NCI-H128 (cell line): ENCODE measurements around the gene NHLRC4.

Source experiments
- DNase-seq: peaks from one replicate; lab custom pipeline; 2025; ENCODE audit not compliant: unreplicated experiment; lab: John Stamatoyannopoulos, UW

Gene NHLRC4

DNA sequence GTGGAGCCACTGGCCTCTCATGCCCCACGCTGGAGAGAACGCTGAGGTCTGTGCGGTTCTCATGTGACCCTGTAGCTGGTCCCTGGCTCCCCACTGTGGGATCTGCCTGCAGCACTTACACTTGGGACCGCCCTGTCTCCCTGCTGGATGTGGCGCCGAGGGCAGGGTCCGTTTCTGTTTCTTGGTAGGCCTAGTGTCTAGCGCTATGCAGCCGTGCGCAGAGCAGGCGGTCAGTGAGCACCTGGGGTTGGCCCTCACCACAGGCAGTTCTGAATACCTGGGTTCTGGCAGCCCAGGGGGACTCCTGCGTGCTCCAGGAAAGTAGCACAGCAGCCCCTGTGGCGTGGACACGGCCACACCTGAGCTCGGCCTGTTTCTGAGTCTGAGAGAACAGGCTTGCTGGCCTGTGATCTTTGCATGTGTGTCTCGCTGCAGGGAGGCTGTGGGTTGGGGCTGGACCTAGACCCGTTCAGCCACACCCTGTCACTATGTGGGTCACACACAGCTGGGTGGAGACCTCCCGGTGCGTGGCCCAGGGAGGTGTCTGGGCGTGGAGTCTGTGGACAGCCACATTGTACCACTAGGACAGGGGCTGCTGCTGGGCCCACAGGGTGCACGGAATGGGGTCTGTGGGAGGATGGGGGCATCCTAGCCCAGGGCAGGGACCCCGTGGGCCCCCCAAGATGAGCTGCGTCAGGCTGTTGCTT is 36.5 kb upstream of the NHLRC4 start:
- no peak for DNase-seq

DNA sequence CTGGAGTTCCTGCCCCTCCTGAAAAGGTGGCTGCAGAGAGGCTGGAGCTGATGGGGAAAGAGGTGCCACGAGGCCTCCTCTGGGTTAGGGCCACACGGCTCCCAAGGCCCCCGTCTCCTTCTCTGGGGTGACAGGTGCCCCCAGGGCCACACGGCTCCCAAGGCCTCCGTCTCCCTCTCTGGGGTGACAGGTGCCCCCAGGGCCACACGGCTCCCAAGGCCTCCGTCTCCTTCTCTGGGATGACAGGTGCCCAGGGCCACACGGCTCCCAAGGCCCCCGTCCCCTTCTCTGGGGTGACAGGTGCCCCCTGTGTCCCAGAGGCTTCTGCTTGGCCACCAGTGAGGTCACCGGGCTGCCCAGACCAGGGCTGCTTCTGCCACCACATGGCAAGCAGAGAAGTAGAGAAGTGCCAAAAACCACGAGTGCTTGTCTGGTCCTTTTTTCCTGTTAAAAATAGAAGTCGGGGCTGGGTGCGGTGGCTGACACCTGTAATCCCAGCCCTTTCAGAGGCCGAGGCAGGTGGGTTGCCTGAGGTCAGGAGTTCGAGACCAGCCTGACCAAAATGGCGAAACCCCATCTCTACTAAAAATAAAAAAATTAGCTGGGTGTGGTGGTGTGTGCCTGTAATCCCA is 35.2 kb upstream of the NHLRC4 start:
- DNase-seq: no peak

DNA sequence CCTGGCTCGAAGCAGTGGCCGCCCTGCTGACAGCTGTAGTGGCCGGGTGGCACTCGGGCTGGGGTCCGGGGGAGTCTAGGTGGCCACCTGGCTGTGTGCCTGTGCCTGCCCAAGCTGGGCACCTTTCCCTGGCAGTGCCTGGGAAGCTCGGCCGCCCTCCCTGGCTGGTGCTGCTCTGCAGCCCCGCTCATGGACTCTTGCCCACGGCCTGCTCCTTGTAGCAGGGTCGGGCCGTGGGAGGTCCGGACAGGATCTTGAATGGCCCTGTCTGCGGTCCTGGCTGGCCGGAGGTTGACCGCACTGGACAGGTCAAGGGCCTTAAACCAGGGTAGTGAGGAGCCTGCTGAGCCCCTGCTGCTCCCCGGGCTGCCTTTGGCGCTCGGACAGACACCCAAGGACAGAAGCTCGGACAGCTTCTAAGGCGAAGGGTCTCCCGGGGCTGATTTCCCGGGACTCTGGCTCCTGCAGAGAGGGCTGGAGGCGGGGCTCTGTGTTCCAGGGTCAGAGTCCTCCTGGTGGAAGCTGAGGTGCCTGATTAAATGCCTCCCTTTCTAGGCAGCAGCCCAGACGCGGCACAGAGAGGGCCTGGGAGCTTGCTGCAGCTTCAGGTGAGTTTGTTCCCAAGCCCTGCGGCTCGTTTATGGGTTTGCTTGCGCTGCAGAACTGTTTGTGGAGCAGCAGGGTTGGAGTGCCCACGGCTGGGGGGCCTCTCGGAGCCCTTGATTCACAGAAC is 33.2 kb upstream of the NHLRC4 start:
- DNase-seq: no peak

DNA sequence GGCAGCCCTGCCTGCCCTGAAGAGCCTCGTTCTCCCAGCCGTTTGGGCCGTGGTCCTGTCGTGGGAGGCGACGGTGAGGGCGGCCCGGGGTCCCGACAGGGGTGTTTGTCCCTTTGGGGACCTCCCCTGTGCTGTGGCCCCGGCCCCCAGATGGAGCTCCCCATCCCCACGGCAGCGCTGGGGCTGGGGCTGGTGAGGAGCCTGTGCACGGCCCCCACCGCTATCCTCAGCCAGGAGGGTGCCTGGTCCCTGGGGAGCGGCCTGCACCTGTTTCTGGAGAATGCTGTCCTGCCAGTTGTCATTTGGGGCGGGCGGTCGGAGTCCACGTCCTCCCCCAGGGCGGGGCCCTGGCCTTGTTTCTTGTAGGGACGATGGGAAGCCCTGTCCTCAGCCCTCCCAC is 32.7 kb upstream of the NHLRC4 start:
- DNase-seq: no peak

DNA sequence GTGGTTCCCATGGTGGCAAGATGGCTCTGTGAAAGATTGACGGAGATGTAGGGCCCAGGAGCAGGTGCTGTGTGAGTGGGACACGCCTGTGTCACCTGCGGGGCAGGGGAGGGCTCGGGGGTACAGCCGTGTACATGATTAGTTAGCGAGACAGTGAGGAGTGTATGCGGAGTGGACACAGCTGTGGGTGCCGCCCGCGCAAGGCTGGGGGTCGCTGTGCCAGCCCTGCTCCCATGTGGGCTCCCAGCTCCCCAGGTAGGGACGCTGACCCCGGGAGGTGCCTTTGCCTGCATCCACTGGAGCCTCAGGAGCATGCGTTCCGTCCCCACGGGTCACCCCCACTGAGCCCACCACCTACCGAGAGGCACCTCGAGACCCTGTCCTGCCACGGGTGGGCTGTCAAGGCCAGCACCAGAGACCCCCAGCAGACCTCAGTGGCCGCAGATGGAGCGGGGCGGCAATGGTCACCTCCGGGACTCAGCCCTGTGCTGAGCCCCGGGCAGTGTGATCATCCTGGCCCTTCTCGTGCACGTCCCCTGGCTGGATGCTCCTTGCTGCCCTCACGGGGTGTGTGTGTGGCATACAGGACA is 31.9 kb upstream of the NHLRC4 start:
- DNase-seq: no peak

DNA sequence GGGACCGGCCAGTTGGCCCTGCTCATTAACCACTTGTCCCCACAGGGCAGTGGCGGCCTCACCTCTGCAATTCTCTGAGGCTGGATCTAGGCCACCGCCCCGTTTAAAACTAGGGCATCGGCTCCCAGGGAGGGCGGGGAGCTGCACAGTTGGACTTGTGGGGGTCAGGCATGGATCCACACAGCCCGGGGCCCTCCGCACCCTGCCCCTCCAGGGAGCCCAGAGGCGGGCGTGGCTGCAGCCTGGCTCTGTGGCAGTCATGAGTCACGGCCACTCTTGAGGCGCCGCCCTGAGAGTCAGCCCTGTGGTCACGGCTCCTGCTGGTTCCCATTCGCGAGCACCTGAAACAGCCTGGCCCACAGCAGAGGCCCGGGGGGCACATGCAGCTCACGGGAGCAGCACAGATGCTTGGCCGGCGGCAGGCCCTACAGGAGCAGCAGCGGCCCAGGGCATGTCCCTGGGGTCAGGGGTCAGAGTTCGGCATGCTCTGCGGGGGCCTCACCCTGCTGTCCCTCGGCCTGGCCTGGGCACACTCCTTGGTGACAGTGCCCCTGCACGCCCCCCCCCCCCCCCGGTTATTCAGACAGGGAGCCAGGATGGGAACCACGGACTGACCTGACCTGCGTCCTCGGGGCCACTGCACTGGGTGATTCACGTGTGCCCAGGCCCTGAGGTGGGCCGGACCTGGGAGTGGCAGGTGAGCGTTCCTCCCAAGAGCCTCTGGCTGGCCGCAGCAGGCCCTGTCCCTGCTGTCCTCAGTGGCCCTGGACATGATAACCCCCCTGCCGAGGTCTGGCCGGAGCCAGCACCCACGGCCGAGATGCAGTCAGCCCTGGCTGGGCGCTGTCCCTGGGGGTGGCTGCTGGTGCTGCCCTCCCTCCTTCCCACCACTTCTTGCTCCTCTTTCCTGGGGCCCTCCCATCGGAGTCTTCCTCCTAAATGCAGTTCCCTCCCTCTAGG is 31.1 kb upstream of the NHLRC4 start:
- DNase-seq: no peak

DNA sequence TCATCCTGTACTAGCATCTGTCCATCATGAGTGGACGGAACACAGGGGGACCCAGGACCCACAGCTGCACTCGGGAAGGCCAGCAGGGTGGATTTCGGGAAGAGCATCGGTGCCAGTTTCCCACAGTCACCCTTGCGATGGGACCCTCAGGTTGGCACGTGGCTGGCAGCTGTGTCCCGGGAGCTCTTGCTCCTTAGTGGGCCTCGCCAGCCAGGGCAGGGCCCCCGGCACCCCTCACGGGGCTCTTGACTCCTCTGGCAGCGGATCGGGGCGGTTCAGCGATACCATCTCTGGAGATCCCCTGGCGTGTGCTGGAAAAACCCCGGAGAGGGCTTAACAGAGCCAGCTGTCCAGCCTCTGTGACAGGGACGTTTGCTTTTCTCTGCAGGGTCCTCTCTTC is 30.1 kb upstream of the NHLRC4 start:
- no peak for DNase-seq

DNA sequence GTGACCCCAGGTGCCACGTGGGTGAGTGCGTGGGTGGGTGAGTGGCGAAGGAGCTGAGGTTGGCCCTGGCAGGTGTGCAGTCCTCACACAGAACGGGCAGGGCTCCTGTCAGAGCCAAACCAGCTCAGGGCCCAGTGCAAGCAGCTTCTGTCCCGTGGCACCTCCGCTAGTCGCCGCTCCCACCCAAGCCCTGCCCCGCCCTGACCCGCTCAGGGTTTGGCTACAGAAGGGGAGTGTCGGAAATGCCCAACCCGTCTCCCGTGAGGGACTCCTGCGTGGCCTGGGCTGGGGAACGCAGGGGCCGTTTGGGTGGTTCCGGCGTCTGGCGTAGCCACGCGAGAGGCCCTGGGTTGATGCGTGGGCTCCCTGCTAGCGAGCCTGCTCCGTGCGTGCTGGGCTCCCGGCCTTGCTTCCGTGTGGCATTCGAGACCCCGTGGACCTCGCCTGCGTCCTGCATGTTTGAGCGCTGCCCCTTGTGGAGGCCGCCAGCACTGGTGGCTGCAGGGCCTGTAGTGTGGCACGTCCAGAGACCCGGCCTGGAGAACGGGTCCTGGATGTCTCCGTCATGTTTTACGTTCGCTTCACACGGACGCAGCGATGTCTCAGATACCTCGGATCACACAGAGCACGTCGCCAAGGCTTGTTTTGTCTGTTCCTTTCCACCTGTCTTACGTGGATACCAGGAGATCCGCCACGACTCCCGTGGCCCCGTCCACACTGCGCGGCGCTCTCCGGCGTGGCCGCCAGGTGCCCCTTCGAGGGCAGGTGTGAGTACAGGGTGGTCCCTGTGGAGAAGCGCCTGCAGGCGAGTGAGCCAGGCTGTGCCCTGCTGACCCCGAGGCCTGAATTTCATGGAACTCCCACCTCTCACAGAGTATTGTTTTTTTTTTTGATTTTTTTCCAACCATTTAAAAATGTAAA is 29.1 kb upstream of the NHLRC4 start:
- no peak for DNase-seq

DNA sequence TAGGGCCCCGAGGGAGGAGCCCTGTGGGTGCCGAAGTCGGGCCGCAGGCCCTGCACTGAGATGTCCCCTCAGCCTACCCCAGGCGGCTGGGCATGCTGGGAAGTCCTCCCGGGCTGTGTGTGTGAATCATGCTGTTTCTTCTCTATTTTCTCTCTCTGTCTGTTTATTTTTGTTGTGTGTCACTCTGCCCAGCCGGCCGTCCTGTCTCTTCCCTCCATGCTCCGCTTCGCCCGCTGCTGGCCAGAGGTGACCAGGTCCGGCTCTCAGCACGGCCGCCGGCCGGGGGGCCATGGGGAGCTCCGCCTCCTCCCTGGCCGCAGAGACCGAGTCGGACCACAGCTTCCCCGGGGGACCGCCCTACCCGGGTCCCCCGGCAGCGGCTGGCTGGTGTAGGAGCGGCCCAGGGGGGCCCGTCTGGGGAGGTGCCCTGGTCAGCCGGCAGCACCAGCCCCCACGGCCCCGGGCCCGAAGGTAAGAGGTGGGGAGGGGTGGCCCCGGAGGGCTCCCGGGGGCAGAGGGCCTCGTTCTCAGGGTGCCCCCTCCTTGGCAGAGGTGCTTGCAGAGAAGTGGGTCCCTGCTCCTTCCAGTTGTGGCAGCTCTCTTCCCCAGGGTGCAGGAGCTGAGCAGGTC is 26.8 kb upstream of the NHLRC4 start:
- no peak for DNase-seq

DNA sequence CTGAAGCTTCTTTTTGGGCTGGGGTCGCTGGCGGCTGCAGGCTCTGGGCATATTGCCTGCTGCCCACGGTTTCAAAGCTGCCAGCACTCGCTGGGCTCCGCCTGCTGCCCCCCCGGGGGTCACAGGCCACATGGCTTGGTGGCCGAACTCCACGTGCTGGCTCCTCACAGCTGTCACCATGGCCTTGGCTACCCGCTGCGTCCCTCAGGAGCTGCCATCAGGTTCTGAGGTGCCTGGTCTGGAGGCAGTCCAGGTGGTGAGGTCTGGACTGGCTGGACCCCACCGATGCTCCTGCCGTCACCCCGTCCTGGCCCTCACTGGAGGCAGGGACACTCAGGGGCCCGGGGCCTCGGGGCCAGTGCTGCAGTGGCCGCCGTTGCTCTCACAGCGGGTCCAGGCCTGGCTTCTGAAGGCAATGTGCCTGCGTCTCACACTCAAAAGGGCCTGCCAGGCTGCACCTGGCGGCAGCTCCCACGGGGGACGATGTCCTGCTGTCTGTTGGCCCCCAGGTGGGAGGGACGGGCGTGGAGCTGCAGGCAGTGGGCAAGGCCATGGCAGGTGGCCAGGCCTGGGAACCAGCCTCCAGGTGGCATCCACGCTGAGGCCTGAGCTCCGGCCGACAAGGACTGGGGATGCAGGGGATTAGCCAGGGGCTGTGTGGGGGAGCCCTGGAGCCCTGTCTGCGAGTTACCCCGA is 26.0 kb upstream of the NHLRC4 start:
- no peak for DNase-seq

DNA sequence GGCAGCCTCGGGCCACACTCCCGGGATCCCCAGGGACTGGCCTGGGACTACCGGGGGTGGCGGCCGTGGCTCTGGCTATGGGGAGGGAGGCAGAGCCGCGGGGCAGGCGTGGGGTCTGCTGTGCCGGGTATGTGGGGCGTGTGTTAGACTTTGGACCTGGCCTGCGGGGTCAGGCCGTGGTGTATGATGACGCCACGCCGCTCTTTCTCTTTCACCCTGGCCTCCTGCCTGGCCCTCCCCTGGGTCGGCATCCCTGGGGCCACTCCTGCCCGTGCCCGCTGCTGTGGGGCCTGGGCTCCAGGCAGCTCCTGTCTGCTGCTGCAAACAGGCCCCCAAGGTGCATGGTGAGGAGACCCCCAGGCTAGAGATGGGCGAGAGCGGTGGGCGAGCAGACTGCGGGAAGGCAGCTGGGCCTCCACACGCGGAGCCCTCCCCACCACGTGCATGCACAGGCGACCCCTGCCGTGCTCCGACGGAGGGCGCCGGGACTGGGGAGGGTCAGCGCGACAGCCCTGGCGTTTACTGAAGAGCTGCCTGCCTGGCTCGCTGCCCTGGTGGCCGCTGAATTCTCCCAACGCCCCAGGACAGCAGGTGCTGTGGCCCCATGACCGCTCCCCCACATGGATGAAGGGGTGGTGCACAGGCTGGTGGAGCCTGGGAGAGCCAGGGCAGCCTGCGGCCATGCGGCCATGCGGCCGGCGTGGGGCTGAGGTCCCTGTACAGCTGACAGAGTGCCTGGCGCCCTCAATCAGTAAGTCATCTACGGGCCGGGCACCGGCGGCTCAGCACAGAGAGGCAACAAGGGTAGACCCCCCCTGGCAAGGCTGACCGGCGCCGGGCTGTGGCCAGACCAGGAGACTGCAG is 23.3 kb upstream of the NHLRC4 start:
- DNase-seq: no peak

DNA sequence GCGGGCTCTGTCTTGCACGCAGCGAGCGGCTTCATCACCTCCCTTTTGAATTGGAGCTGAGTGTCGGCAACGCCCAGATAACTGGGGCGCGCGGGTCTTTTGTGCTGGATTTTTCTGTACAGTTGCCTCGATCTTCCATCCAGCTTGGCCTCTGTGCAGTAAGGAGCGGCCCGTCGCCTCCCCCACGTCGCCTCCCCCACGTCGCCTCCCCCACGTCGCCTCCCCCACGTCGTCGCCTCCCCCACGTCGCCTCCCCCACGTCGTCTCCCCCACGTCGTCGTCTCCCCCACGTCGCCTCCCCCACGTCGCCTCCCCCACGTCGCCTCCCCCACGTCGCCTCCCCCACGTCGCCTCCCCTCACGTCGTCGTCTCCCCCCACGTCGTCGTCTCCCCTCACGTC is 22.3 kb upstream of the NHLRC4 start:
- DNase-seq: no peak

DNA sequence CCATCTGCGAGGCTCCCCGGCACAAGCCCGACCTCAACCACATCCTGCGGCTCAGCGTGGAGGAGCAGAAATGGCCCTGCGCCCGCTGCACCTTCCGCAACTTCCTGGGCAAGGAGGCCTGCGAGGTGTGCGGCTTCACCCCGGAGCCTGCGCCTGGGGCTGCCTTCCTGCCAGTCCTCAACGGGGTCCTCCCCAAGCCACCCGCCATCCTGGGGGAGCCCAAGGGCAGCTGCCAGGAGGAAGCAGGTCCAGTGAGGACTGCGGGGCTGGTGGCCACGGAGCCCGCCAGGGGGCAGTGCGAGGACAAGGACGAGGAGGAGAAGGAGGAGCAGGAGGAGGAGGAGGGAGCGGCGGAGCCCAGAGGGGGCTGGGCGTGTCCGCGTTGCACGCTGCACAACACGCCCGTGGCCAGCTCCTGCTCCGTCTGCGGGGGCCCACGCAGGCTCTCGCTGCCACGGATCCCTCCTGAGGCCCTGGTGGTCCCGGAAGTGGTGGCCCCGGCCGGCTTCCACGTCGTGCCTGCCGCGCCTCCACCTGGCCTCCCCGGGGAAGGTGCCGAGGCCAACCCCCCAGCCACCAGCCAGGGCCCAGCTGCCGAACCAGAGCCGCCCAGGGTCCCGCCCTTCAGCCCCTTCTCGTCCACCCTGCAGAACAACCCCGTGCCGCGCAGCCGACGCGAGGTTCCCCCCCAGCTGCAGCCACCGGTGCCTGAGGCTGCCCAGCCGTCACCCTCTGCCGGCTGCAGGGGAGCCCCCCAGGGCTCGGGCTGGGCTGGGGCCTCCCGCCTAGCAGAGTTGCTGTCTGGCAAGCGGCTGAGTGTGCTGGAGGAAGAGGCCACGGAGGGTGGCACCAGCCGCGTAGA is 19.7 kb upstream of the NHLRC4 start:
- no peak for DNase-seq

DNA sequence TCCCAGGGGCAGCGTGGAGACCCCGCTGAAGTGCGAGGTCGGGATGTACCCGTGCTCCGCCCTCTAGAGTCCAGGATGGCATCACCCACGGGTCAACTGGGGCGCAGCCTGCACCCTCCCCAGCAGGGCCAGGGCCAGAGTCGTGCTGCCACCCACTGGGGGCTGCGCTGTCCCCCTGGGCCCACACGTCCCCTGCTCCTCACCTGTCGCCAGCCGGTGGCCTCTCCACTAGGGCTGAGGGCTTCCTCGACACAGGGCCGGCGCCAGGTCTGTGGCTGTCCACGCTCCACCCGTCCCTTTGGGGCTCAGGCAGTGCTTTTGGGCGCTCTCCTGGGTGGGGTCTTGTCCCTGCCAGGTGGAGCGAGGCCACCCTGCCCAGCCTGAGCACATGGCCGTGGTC is 18.2 kb upstream of the NHLRC4 start:
- no peak for DNase-seq

DNA sequence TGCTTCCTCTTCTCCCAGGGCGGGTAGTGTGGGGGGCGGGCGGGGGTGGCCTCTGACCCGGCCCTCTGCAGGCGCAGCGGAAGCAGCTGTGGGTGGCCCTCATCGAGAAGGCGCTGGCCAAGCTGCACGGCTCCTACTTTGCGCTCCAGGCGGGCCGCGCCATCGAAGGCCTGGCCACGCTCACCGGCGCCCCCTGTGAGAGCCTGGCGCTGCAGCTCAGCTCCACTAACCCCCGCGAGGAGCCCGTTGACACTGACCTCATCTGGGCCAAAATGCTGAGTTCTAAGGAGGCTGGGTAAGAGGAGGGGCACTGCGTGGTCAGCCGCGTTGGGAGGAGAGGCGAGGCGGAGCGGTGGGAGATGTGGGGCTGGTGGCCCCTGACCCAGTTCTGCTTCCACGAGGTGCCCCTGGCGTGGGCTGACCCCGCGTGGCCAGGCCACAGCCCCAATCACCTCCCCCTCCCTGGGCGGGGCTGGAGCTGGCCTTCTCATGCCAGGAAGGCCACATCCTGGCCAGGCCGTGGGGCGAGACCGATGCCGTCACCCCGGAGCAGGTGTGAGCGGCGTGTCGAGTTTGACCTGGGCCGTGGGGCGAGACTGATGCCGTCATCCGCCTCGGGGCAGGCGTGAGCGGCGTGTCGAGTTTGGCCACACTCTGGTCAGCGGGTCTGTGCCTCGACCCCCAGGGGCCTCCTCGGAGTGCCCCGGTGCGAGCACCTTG is 17.1 kb upstream of the NHLRC4 start:
- DNase-seq: no peak

DNA sequence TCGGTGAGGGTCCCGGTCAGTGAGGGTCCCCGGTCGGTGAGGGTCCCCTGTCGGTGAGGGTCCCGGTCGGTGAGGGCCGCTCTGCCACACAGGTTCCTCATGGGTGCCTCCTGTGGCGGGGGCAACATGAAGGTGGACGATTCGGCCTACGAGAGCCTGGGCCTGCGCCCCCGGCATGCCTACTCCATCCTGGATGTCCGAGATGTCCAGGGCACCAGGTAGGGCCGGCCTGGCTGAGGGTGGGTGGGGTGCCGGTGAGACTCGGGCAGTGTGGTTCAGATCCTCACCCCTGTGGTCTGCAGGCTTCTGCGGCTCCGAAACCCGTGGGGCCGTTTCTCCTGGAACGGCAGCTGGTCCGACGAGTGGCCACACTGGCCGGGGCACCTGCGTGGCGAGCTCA is 15.6 kb upstream of the NHLRC4 start:
- DNase-seq: no peak
